Prostate gland (tissue), 2 donors: Measurements from ENCODE around the gene ZNF620. TPM values are rescaled to one million over a fixed set of nuclear protein-coding genes. Genes with fewer than 3 reads are reported as not detected.

Source experiments
- DNase-seq: peaks from one replicate; pipeline ENCODE4 v3.0.0-alpha.2; 2019; ENCODE audit warnings: low spot score
- H3K27ac ChIP-seq, 2 donors: fragments of 200-600 bp; sonication (generic); 2 replicates each; pipeline ENCODE4 v1.5.1; 2017 to 2019
- H3K27me3 ChIP-seq: fragments of 200-600 bp; sonication (generic); replicated peaks from 2 replicates; pipeline ENCODE4 v1.5.1; 2019; ENCODE audit not compliant: insufficient read depth
- H3K36me3 ChIP-seq, 2 donors: fragments of 200-600 bp; sonication (generic); 1 replicate in 1 of 2; 2 replicates in 1 of 2; pipeline versions ENCODE4 v1.5.1 to v1.8.1; 2017 to 2019
- H3K4me1 ChIP-seq: fragments of 200-600 bp; sonication (generic); replicated peaks from 2 replicates; pipeline ENCODE4 v1.5.1; 2019
- H3K4me3 ChIP-seq, 2 donors: fragments of 200-600 bp; sonication (generic); 2 replicates each; pipeline ENCODE4 v1.5.1; 2017 to 2019
- H3K9me3 ChIP-seq: fragments of 200-600 bp; sonication (generic); 2 replicates; pipeline ENCODE4 v1.5.1; 2017
- CTCF ChIP-seq, 4 experiments: fragments of 200-600 bp in 2 of 4; fragments of 450-650 bp in 2 of 4; sonication (generic) in 2 of 4; IDR thresholded peaks; 1 replicate in 3 of 4; 2 replicates in 1 of 4; pipeline ENCODE4 v1.5.1; 2016 to 2019; ENCODE audit warnings: antibody characterized with exemption in 4 of 4, mild to moderate bottlenecking in 2 of 4, moderate library complexity in 2 of 4
- POLR2A ChIP-seq: fragments of 450-650 bp; IDR thresholded peaks from one replicate; pipeline ENCODE4 v1.6.1; 2016; ENCODE audit warnings: antibody characterized with exemption, mild to moderate bottlenecking
- POLR2AphosphoS5 ChIP-seq: sonication (generic); formaldehyde crosslinking; IDR thresholded peaks from one replicate; pipeline ENCODE4 v1.6.1; 2017; ENCODE audit warnings: antibody characterized with exemption
- WGBS: methylation state at CpG from one replicate; pipeline ENCODE4 v1.1.5; 2018; 5-methylcytosine and 5-hydroxymethylcytosine counted together
- intact Hi-C: fragments of 100-400 bp; cut with DNase I; formaldehyde crosslinking; loops from one replicate; pipeline ENCODE4 v1.14.2; 2022
- total RNA-seq, 2 donors: library from RNA; depleted of rRNA; stranded (reverse); fragments of >200 nt; gene quantifications; one replicate each; pipeline ENCODE4 v1.1.0, GENCODE V29; 2016

The ZNF620 gene
- total RNA-seq, 2 donors from 2014 or later, result 4.0 to 4.3 TPM

GRCh38 chr3:40524568-40525285 is 18.9 kb downstream of the ZNF620 start, which contains the start of gene ZNF621:
TSS of gene ZNF621 (plus strand) at chr3:40524960. CDS start at chr3:40525841, 881 bp downstream.
- DNase-seq, result peak; percentile 86
- intact Hi-C loops, result loop anchor here (5.0 kb wide), 1 partner anchor 72 kb away; no protein-coding TSS in a partner anchor
- Histone ChIP-seq H3K27me3 (no peaks in the 10 kb centered on the region), H3K27ac (peak within 1 kb of the TSS; percentile 81 to 88), H3K9me3 (no peaks in the 10 kb centered on the region), H3K4me3 (peak within 1 kb of the TSS; percentile 63 to 82), H3K4me1 (no peaks in the 10 kb centered on the region), H3K36me3 (no peaks in the 10 kb centered on the region)
- TF ChIP-seq POLR2A (peak; percentile 64), POLR2AphosphoS5 (peak; percentile 84), CTCF (IDR thresholded peaks at IDR 0.05) (no peak)
- under 1% methylated on average over 54 of the region's 59 CpGs for WGBS

- TF ChIP-seq POLR2AphosphoS5 (no peak), POLR2A (no peak), CTCF (IDR thresholded peaks at IDR 0.05) (no peak)
- H3K4me3 ChIP-seq, result no peak overlapping the region
- H3K27ac ChIP-seq, result no peak overlapping the region
- WGBS, result 92% methylated on average over 3 of the region's 3 CpGs
- no peak for DNase-seq
- intact Hi-C loops, result loop anchor here (5.0 kb wide), 1 partner anchor 76 kb away; no protein-coding TSS in a partner anchor
- H3K36me3 ChIP-seq, result peaks cover 0 to 13% of the 10 kb centered on the region in 2 donors
- H3K27me3 ChIP-seq, result no peaks in the 10 kb centered on the region
- no peaks in the 10 kb centered on the region for H3K9me3 ChIP-seq
- no peaks in the 10 kb centered on the region for H3K4me1 ChIP-seq
Observed at GRCh38 chr3:40528426-40528825, 22.6 kb downstream of the ZNF620 start.

- Histone ChIP-seq H3K4me3 (no peak overlapping the region), H3K36me3 (peaks cover 0 to 13% of the 10 kb centered on the region in 2 donors), H3K9me3 (no peaks in the 10 kb centered on the region), H3K27me3 (no peaks in the 10 kb centered on the region), H3K27ac (no peak overlapping the region), H3K4me1 (no peaks in the 10 kb centered on the region)
- DNase-seq, result no peak
- no peak for TF ChIP-seq POLR2A
- TF ChIP-seq POLR2AphosphoS5, result no peak
- no peak for TF ChIP-seq CTCF (IDR thresholded peaks at IDR 0.05)
- WGBS, result 96% methylated on average over 5 of the region's 5 CpGs
- intact Hi-C loops, result no loop called here
Observed at GRCh38 chr3:40532252-40532651, 26.4 kb downstream of the ZNF620 start.

- intact Hi-C loops, result no loop called here
- no peak overlapping the region for H3K4me3 ChIP-seq
- H3K27ac ChIP-seq, result no peak overlapping the region
- H3K9me3 ChIP-seq, result no peaks in the 10 kb centered on the region
- no peaks in the 10 kb centered on the region for H3K4me1 ChIP-seq
- no peak for DNase-seq
- no peak for TF ChIP-seq POLR2AphosphoS5
- TF ChIP-seq CTCF (IDR thresholded peaks at IDR 0.05), result no peak
- TF ChIP-seq POLR2A, result no peak
- H3K36me3 ChIP-seq, result peaks cover 0 to 18% of the 10 kb centered on the region in 2 donors
- no peaks in the 10 kb centered on the region for H3K27me3 ChIP-seq
Observed at GRCh38 chr3:40534283-40534682, 28.4 kb downstream of the ZNF620 start.

- Histone ChIP-seq H3K4me3 (no peak overlapping the region), H3K4me1 (no peaks in the 10 kb centered on the region), H3K27me3 (no peaks in the 10 kb centered on the region), H3K36me3 (no peaks in the 10 kb centered on the region), H3K9me3 (no peaks in the 10 kb centered on the region), H3K27ac (no peak overlapping the region)
- WGBS, result 46% methylated on average over 1 of the region's 1 CpG
- intact Hi-C loops, result no loop called here
- TF ChIP-seq CTCF (IDR thresholded peaks at IDR 0.05) (no peak), POLR2A (no peak), POLR2AphosphoS5 (no peak)
- no peak for DNase-seq
Observed at GRCh38 chr3:40546816-40547215, 41.0 kb downstream of the ZNF620 start.
